Neural crest cell (in vitro differentiated cells): ENCODE data around the gene VPS35L. TPM values are rescaled to one million over a fixed set of nuclear protein-coding genes. Genes with fewer than 3 reads are reported as not detected.

Source experiments
- DNase-seq: peaks from one replicate; pipeline ENCODE4 v3.0.0; 2021; ENCODE audit warnings: low read depth, mixed read lengths, low spot score
- H3K27ac Mint-ChIP-seq: one replicate; pipeline ENCODE4 v1.8.0; 2021; ENCODE audit warnings: mild to moderate bottlenecking, mixed read lengths; ENCODE audit not compliant: unreplicated experiment
- H3K27me3 Mint-ChIP-seq: 2 replicates; pipeline ENCODE4 v1.8.0; 2021; ENCODE audit warnings: low read depth, mild to moderate bottlenecking, mixed read lengths
- H3K36me3 Mint-ChIP-seq: 2 replicates; pipeline ENCODE4 v1.8.0; 2021; ENCODE audit warnings: low read depth, mild to moderate bottlenecking, mixed read lengths
- H3K4me1 Mint-ChIP-seq: 2 replicates; pipeline ENCODE4 v1.8.0; 2021; ENCODE audit warnings: mixed read lengths
- H3K4me3 Mint-ChIP-seq: one replicate; pipeline ENCODE4 v1.8.0; 2021; ENCODE audit warnings: mild to moderate bottlenecking, mixed read lengths
- H3K9me3 Mint-ChIP-seq: 2 replicates; pipeline ENCODE4 v1.8.0; 2021; ENCODE audit warnings: mixed read lengths
- total RNA-seq: library from RNA; stranded (reverse); gene quantifications from 2 replicates; pipeline ENCODE4 v1.2.1, GENCODE V29; 2021
- TF ChIP-seq, protein P1 (sequence below): fragments of 200-600 bp; sonication (generic); conservative IDR thresholded peaks from 2 replicates; pipeline ENCODE4 v1.5.0; 2021; ENCODE audit warnings: antibody characterized with exemption, mild to moderate bottlenecking

VPS35L gene
- total RNA-seq, 1 donor from 2014 or later: 59.1 TPM

DNA sequence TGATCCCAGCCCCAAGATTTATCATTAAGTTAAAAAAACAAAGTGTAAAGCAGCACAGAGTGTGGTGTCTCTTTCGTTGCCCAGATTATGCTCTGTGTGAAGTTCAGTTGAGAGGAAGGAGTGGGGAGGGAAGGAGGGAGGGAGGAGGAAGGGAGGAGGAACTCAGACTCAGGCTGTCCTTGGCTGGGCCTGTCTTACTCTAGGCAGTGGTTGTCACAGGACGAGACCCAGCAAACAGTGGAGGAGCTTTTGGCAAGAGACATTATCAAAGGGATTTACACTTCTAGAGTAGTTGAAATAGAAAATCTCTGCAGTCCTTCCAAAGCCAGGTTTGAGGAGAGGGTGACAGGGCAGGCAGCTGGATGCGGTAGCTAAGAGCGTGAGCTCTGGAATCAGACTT lies 134.7 kb downstream of the VPS35L start:
- Mint-ChIP-seq H3K36me3 (peaks cover 22% of the 10 kb centered on the region), H3K9me3 (peaks cover 3% of the 10 kb centered on the region), H3K27me3 (no peaks in the 10 kb centered on the region), H3K27ac (no peak overlapping the region), H3K4me3 (no peak overlapping the region), H3K4me1 (peaks cover 20% of the 10 kb centered on the region)
- no peak for DNase-seq
- TF ChIP-seq, protein P1, sequence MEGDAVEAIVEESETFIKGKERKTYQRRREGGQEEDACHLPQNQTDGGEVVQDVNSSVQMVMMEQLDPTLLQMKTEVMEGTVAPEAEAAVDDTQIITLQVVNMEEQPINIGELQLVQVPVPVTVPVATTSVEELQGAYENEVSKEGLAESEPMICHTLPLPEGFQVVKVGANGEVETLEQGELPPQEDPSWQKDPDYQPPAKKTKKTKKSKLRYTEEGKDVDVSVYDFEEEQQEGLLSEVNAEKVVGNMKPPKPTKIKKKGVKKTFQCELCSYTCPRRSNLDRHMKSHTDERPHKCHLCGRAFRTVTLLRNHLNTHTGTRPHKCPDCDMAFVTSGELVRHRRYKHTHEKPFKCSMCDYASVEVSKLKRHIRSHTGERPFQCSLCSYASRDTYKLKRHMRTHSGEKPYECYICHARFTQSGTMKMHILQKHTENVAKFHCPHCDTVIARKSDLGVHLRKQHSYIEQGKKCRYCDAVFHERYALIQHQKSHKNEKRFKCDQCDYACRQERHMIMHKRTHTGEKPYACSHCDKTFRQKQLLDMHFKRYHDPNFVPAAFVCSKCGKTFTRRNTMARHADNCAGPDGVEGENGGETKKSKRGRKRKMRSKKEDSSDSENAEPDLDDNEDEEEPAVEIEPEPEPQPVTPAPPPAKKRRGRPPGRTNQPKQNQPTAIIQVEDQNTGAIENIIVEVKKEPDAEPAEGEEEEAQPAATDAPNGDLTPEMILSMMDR: no peak

GRCh38 chr16:19691161-19691711 lies 135.7 kb downstream of the VPS35L start:
- Mint-ChIP-seq H3K9me3 (no peaks in the 10 kb centered on the region), H3K36me3 (peaks cover 13% of the 10 kb centered on the region), H3K4me3 (no peak overlapping the region), H3K4me1 (peaks cover 13% of the 10 kb centered on the region), H3K27me3 (no peaks in the 10 kb centered on the region), H3K27ac (no peak overlapping the region)
- TF ChIP-seq, protein P1: no peak
- no peak for DNase-seq

DNA sequence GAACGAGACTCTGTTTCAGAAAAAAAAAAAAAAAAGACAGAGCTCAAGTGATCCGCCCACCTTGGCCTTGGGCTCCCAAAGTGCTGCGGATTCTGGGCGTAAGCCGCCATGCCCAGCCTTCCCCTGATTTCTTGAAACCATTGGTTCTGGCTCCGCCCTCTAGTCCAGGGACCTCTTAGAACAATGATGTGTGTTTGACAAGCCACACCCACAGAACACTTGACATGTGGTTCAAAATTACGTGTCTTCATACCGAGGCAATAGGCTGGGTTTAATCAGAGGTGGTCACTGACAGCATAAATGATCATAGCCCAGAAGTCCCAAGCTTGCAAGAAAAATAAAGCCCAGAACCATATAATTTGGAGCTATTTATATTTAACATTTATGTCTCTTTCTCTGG lies 139.5 kb downstream of the VPS35L start:
- no peaks in the 10 kb centered on the region for H3K9me3 Mint-ChIP-seq
- peaks cover under 1% of the 10 kb centered on the region for H3K4me1 Mint-ChIP-seq
- TF ChIP-seq, protein P1: no peak
- H3K36me3 Mint-ChIP-seq: peaks cover 16% of the 10 kb centered on the region
- no peak for DNase-seq
- no peak overlapping the region for H3K27ac Mint-ChIP-seq
- no peaks in the 10 kb centered on the region for H3K27me3 Mint-ChIP-seq
- no peak overlapping the region for H3K4me3 Mint-ChIP-seq

- H3K27ac Mint-ChIP-seq: no peak overlapping the region
- peaks cover 18% of the 10 kb centered on the region for H3K36me3 Mint-ChIP-seq
- peaks cover 4% of the 10 kb centered on the region for H3K4me1 Mint-ChIP-seq
- no peaks in the 10 kb centered on the region for H3K27me3 Mint-ChIP-seq
- no peak overlapping the region for H3K4me3 Mint-ChIP-seq
- no peaks in the 10 kb centered on the region for H3K9me3 Mint-ChIP-seq
- TF ChIP-seq, protein P1: no peak
- no peak for DNase-seq
These were observed 140.8 kb downstream of the VPS35L start for GRCh38 chr16:19696328-19696727.

DNA sequence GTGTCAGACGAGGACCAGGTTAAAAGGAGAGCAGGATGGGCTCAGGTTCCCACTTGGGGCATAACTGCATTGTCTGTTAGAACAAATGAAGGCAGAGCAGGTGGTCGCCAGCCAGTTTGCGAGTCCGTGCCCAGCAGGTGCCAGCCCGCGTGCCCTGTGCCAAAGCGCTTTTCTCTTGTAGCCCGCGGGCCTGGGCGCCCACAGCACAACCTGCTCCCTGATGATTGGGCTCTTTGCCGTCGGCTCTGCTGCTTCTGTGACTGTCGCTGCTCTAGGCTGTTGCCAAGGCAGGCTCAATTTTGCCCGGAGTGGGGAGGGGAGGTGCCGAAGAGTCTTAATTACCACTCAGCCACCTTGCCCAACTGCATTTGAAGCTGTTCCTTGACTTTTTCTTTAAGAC lies 141.5 kb downstream of the VPS35L start:
- Mint-ChIP-seq H3K9me3 (no peaks in the 10 kb centered on the region), H3K36me3 (peaks cover 21% of the 10 kb centered on the region)

More for the DNA sequence above, 141.5 kb downstream of the VPS35L start:
- Mint-ChIP-seq H3K27me3 (no peaks in the 10 kb centered on the region), H3K4me1 (peaks cover 4% of the 10 kb centered on the region), H3K27ac (no peak overlapping the region), H3K4me3 (no peak overlapping the region)
- TF ChIP-seq, protein P1: no peak
- DNase-seq: no peak
